ENCODE measurements around the gene BMP15.

- TF ChIP-seq CTCF (IDR thresholded peaks at IDR 0.05) (no peak), EP300 (IDR thresholded peaks at IDR 0.05) (no peak)
These were observed 31.9 kb downstream of the BMP15 start for GRCh38 chrX:50942471-50942870.

Measured in suprapubic skin (tissue), 3 donors.